CD14-positive monocyte (primary cell): Measurements from ENCODE around the gene STON1. TPM values are rescaled to one million over a fixed set of nuclear protein-coding genes. Genes with fewer than 3 reads are reported as not detected.

ENCODE experiments used
- DNase-seq, 3 donors: peaks; one replicate each; pipeline ENCODE4 v3.0.0-alpha.2; 2011 to 2022
- H2AFZ ChIP-seq: 2 replicates; pipeline ENCODE4 v1.6.0; 2012; ENCODE audit warnings: mild to moderate bottlenecking, low read depth, low read length, inconsistent platforms; ENCODE audit not compliant: insufficient read depth, poor library complexity, severe bottlenecking
- H3K27ac ChIP-seq, 2 donors: 1 replicate in 1 of 2; 2 replicates in 1 of 2; pipeline ENCODE4 v1.5.1; 2012 to 2013; ENCODE audit warnings: low read length in 2 of 2, control low read depth in 1 of 2, inconsistent platforms in 1 of 2, low read depth in 1 of 2, mild to moderate bottlenecking in 1 of 2
- H3K27me3 ChIP-seq, 2 donors: one replicate each; pipeline versions ENCODE4 v1.6.0 to v1.6.1; 2011 to 2013; ENCODE audit warnings: low read length in 2 of 2; ENCODE audit not compliant: control insufficient read depth in 2 of 2, insufficient read depth in 2 of 2
- H3K36me3 ChIP-seq, 2 donors: replicated peaks in 1 of 2; 1 replicate in 1 of 2; 2 replicates in 1 of 2; pipeline versions ENCODE4 v1.5.1 to v1.6.1; 2012 to 2013; ENCODE audit warnings: low read length in 2 of 2, control low read depth in 1 of 2, inconsistent platforms in 1 of 2, mild to moderate bottlenecking in 1 of 2; ENCODE audit not compliant: insufficient read depth in 2 of 2, control insufficient read depth in 1 of 2
- H3K4me1 ChIP-seq, 2 donors: 1 replicate in 1 of 2; 2 replicates in 1 of 2; pipeline versions ENCODE4 v1.5.1 to v1.6.1; 2012 to 2013; ENCODE audit warnings: low read length in 2 of 2, control low read depth in 1 of 2, inconsistent platforms in 1 of 2, mild to moderate bottlenecking in 1 of 2, moderate library complexity in 1 of 2; ENCODE audit not compliant: insufficient read depth in 2 of 2, control insufficient read depth in 1 of 2
- H3K4me2 ChIP-seq: replicated peaks from 2 replicates; pipeline ENCODE3; 2012; ENCODE audit warnings: low read length, moderate library complexity, mild to moderate bottlenecking; ENCODE audit not compliant: poor library complexity, severe bottlenecking; ENCODE audit errors: extremely low read depth
- H3K4me3 ChIP-seq, 3 experiments: fragments of 200-600 bp in 1 of 3; sonication (generic) in 1 of 3; replicated peaks in 1 of 3; 1 replicate in 2 of 3; 2 replicates in 1 of 3; pipeline ENCODE4 v1.5.1; 2011 to 2013; ENCODE audit warnings: low read length in 3 of 3, mild to moderate bottlenecking in 3 of 3, control low read depth in 2 of 3, low read depth in 2 of 3, inconsistent platforms in 1 of 3, moderate library complexity in 1 of 3
- H3K79me2 ChIP-seq: 2 replicates; pipeline ENCODE4 v1.6.0; 2012; ENCODE audit warnings: mild to moderate bottlenecking, control low read depth, inconsistent platforms, low read length, moderate library complexity; ENCODE audit not compliant: insufficient read depth
- H3K9ac ChIP-seq: 2 replicates; pipeline ENCODE4 v1.6.0; 2017; ENCODE audit warnings: low read length, mild to moderate bottlenecking; ENCODE audit not compliant: insufficient read depth, poor library complexity, severe bottlenecking
- H3K9me3 ChIP-seq, 2 donors: replicated peaks in 1 of 2; 1 replicate in 1 of 2; 2 replicates in 1 of 2; pipeline versions ENCODE4 v1.5.1 to v1.6.1; 2012 to 2013; ENCODE audit warnings: low read length in 2 of 2, control low read depth in 1 of 2; ENCODE audit not compliant: control insufficient read depth in 1 of 2, insufficient read depth in 1 of 2
- H4K20me1 ChIP-seq: 2 replicates; pipeline ENCODE4 v1.6.0; 2012; ENCODE audit warnings: mild to moderate bottlenecking, low read length, control low read depth, moderate library complexity; ENCODE audit not compliant: insufficient read depth
- H3K27ac Mint-ChIP-seq, 7 donors: one replicate each; pipeline ENCODE4 v1.8.0; 2020; ENCODE audit warnings: mild to moderate bottlenecking in 7 of 7, mixed read lengths in 7 of 7, moderate library complexity in 6 of 7, inconsistent platforms in 2 of 7
- H3K27me3 Mint-ChIP-seq, 3 donors: one replicate each; pipeline ENCODE4 v1.8.0; 2021 to 2022; ENCODE audit warnings: low read depth in 3 of 3, mild to moderate bottlenecking in 3 of 3, mixed read lengths in 3 of 3, moderate library complexity in 3 of 3, inconsistent platforms in 1 of 3
- H3K36me3 Mint-ChIP-seq, 2 donors: one replicate each; pipeline ENCODE4 v1.8.0; 2020; ENCODE audit warnings: mixed read lengths in 2 of 2, inconsistent platforms in 1 of 2, mild to moderate bottlenecking in 1 of 2
- H3K4me1 Mint-ChIP-seq: one replicate; pipeline ENCODE4 v1.8.0; 2020; ENCODE audit warnings: mild to moderate bottlenecking, mixed read lengths
- H3K4me3 Mint-ChIP-seq, 2 donors: one replicate each; pipeline ENCODE4 v1.8.0; 2020; ENCODE audit warnings: mild to moderate bottlenecking in 2 of 2, mixed read lengths in 2 of 2, moderate library complexity in 1 of 2
- H3K9me3 Mint-ChIP-seq, 7 donors: one replicate each; pipeline ENCODE4 v1.8.0; 2020 to 2022; ENCODE audit warnings: mixed read lengths in 7 of 7, mild to moderate bottlenecking in 6 of 7, moderate library complexity in 6 of 7, inconsistent platforms in 2 of 7
- CTCF ChIP-seq: fragments of 200-600 bp; IDR thresholded peaks from one replicate; pipeline ENCODE4 v1.8.0; 2022; ENCODE audit warnings: antibody characterized with exemption, mild to moderate bottlenecking
- WGBS: methylation state at CpG from one replicate; pipeline ENCODE4 v1.1.5; 2013; ENCODE audit warnings: missing lambda C conversion rate; ENCODE audit not compliant: insufficient coverage; 5-methylcytosine and 5-hydroxymethylcytosine counted together
- intact Hi-C, 2 donors: fragments of 100-400 bp; cut with micrococcal nuclease; formaldehyde crosslinking; loops; one replicate each; pipeline versions ENCODE4 v1.15.0 to v1.15.1; 2023
- polyA plus RNA-seq, 3 donors: library from polyadenylated mRNA; depleted of rRNA in 1 of 3; unstranded in 2 of 3; stranded (reverse) in 1 of 3; fragments of 300-500 nt in 2 of 3; fragments of >200 nt in 1 of 3; fragmentation: Illumina TruSeq in 2 of 3; gene quantifications; 1 replicate in 2 of 3; 2 replicates in 1 of 3; pipeline ENCODE4 v1.2.3, GENCODE V29; 2012 to 2021

The STON1 gene
- polyA plus RNA-seq, 3 donors = 0.12 to 0.33 TPM; not detected in 1

GRCh38 chr2:48510329-48510728 lies 19.6 kb upstream of the STON1 start:
- Histone ChIP-seq H3K4me3 (no peak overlapping the region), H3K27me3 (no peaks in the 10 kb centered on the region), H4K20me1 (no peaks in the 10 kb centered on the region), H3K9ac (no peak overlapping the region), H3K27ac (no peak overlapping the region), H2AFZ (no peak overlapping the region), H3K36me3 (peaks cover 82 to 98% of the 10 kb centered on the region in 2 donors), H3K79me2 (no peaks in the 10 kb centered on the region), H3K4me2 (no peak overlapping the region), H3K9me3 (no peaks in the 10 kb centered on the region), H3K4me1 (peaks cover 8% of the 10 kb centered on the region in 2 donors)
- Mint-ChIP-seq H3K27ac (peak overlapping the region in 2 of 7 donors; percentile 1 to 5), H3K4me3 (no peak overlapping the region), H3K9me3 (no peaks in the 10 kb centered on the region), H3K36me3 (peaks cover 70 to 93% of the 10 kb centered on the region in 2 donors), H3K4me1 (peaks cover 13% of the 10 kb centered on the region), H3K27me3 (no peaks in the 10 kb centered on the region)
- TF ChIP-seq CTCF = no peak
- 86% methylated on average over 1 of the region's 3 CpGs for WGBS
- no peak for DNase-seq
- intact Hi-C loops = no loop called here

- no peaks in the 10 kb centered on the region for H3K9me3 ChIP-seq
- Mint-ChIP-seq H3K9me3 (no peaks in the 10 kb centered on the region), H3K4me1 (peaks cover 13% of the 10 kb centered on the region), H3K27me3 (no peaks in the 10 kb centered on the region), H3K4me3 (no peak overlapping the region), H3K36me3 (peaks cover 77 to 95% of the 10 kb centered on the region in 2 donors), H3K27ac (no peak overlapping the region)
- WGBS = no CpG with 5 or more reads among the region's 3 CpGs
- H2AFZ ChIP-seq = no peak overlapping the region
- no peaks in the 10 kb centered on the region for H3K79me2 ChIP-seq
- no peaks in the 10 kb centered on the region for H3K27me3 ChIP-seq
- no peak overlapping the region for H3K9ac ChIP-seq
- DNase-seq = no peak
- no peak overlapping the region for H3K4me2 ChIP-seq
- peaks cover 87 to 98% of the 10 kb centered on the region in 2 donors for H3K36me3 ChIP-seq
- TF ChIP-seq CTCF = no peak
- intact Hi-C loops = no loop called here
- H3K4me3 ChIP-seq = no peak overlapping the region
- H3K27ac ChIP-seq = no peak overlapping the region
- peaks cover 8% of the 10 kb centered on the region in 2 donors for H3K4me1 ChIP-seq
- H4K20me1 ChIP-seq = no peaks in the 10 kb centered on the region
Observed at GRCh38 chr2:48511849-48512470, 18.0 kb upstream of the STON1 start.
